Gastroesophageal sphincter (tissue), 3 donors: Measurements from ENCODE around the gene GPBP1.

Experiments used
- POLR2A ChIP-seq, 2 donors: fragments of 450-650 bp; IDR thresholded peaks; one replicate each; pipeline ENCODE4 v1.6.1; 2017; ENCODE audit warnings: antibody characterized with exemption in 2 of 2, mild to moderate bottlenecking in 2 of 2, moderate library complexity in 1 of 2
- TF ChIP-seq, protein P1 (sequence below), 4 experiments: fragments of 200-600 bp in 2 of 4; fragments of 450-650 bp in 2 of 4; sonication (generic) in 1 of 4; IDR thresholded peaks; one replicate each; pipeline ENCODE4 v1.5.1; 2017 to 2019; ENCODE audit warnings: antibody characterized with exemption in 4 of 4, mild to moderate bottlenecking in 2 of 4, moderate library complexity in 2 of 4

DNA sequence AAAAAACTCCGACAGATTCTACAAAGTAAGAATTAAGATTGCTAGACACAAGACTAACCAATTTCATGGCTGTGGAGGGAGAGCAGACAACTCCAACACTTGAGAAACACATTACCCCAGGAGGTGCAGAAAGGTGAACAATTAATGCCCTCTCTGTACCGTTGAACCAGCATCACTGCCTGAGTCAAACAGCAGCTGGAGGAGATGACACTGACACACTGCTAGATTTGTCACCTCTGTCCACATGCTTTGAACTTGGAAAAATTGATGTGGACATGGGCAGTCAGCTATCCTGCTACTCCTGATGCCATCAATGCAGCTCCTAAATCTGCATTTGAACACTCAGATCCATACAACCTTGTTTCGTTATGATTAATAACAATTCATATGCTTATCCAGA lies 51.7 kb downstream of the GPBP1 start:
- TF ChIP-seq, protein P1, sequence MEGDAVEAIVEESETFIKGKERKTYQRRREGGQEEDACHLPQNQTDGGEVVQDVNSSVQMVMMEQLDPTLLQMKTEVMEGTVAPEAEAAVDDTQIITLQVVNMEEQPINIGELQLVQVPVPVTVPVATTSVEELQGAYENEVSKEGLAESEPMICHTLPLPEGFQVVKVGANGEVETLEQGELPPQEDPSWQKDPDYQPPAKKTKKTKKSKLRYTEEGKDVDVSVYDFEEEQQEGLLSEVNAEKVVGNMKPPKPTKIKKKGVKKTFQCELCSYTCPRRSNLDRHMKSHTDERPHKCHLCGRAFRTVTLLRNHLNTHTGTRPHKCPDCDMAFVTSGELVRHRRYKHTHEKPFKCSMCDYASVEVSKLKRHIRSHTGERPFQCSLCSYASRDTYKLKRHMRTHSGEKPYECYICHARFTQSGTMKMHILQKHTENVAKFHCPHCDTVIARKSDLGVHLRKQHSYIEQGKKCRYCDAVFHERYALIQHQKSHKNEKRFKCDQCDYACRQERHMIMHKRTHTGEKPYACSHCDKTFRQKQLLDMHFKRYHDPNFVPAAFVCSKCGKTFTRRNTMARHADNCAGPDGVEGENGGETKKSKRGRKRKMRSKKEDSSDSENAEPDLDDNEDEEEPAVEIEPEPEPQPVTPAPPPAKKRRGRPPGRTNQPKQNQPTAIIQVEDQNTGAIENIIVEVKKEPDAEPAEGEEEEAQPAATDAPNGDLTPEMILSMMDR (IDR thresholded peaks at IDR 0.05), result no peak
- no peak for TF ChIP-seq POLR2A (IDR thresholded peaks at IDR 0.05)
